DOHH2 (cell line): Measurements from ENCODE around the gene VPS51.

Experiments used
- H3F3A ChIP-seq: fragments of 200-600 bp; sonication (generic), shearing (Covaris generic); 2 replicates; pipeline ENCODE4 v1.6.0; 2016; ENCODE audit warnings: antibody characterized with exemption, mild to moderate bottlenecking; ENCODE audit not compliant: control insufficient read depth, insufficient read depth
- H3K27ac ChIP-seq: fragments of 200-600 bp; sonication (generic); 2 replicates; pipeline ENCODE4 v1.5.1; 2014; ENCODE audit warnings: low read depth, mild to moderate bottlenecking, low read length, moderate library complexity
- H3K27me3 ChIP-seq: fragments of 200-600 bp; sonication (generic); 2 replicates; pipeline ENCODE4 v1.6.1; 2014; ENCODE audit warnings: mild to moderate bottlenecking, low read length, mixed read lengths; ENCODE audit not compliant: control insufficient read depth
- H3K36me3 ChIP-seq: fragments of 200-600 bp; sonication (generic); 2 replicates; pipeline ENCODE4 v1.6.1; 2014; ENCODE audit warnings: mild to moderate bottlenecking, low read length, moderate library complexity, mixed read lengths; ENCODE audit not compliant: control insufficient read depth
- H3K4me1 ChIP-seq: fragments of 200-600 bp; sonication (generic); 2 replicates; pipeline ENCODE4 v1.6.1; 2014; ENCODE audit warnings: mild to moderate bottlenecking, low read length, mixed read lengths; ENCODE audit not compliant: control insufficient read depth
- H3K4me2 ChIP-seq: fragments of 200-600 bp; sonication (generic); 2 replicates; pipeline ENCODE4 v1.6.0; 2014; ENCODE audit warnings: mild to moderate bottlenecking, low read length, moderate library complexity
- H3K4me3 ChIP-seq: fragments of 200-600 bp; sonication (generic); 2 replicates; pipeline ENCODE4 v1.5.1; 2014; ENCODE audit warnings: mild to moderate bottlenecking, low read length, mixed read lengths
- H3K79me2 ChIP-seq: fragments of 200-600 bp; sonication (generic); 2 replicates; pipeline ENCODE4 v1.6.1; 2014; ENCODE audit warnings: mild to moderate bottlenecking, low read length, mixed read lengths; ENCODE audit not compliant: control insufficient read depth
- H3K9me2 ChIP-seq: fragments of 200-600 bp; sonication (generic); replicated peaks from 2 replicates; pipeline ENCODE4 v1.6.1; 2014; ENCODE audit warnings: mild to moderate bottlenecking, low read length, mixed read lengths; ENCODE audit not compliant: control insufficient read depth
- H3K9me3 ChIP-seq: fragments of 200-600 bp; sonication (generic); 2 replicates; pipeline ENCODE4 v1.6.1; 2014; ENCODE audit warnings: antibody characterized with exemption, low read length, mixed read lengths; ENCODE audit not compliant: control insufficient read depth, insufficient read depth
- H4K20me1 ChIP-seq: fragments of 200-600 bp; sonication (generic); 2 replicates; pipeline ENCODE4 v1.6.0; 2014; ENCODE audit warnings: low read depth, mild to moderate bottlenecking, antibody characterized with exemption, low read length, moderate library complexity; ENCODE audit not compliant: control insufficient read depth, insufficient read depth
- CTCF ChIP-seq: fragments of 200-600 bp; sonication (generic); IDR thresholded peaks from one replicate; pipeline ENCODE4 v1.5.1; 2014; ENCODE audit warnings: antibody characterized with exemption, mild to moderate bottlenecking, low read depth, low read length; ENCODE audit not compliant: poor library complexity, severe bottlenecking
- EZH2phosphoT487 ChIP-seq: fragments of 200-600 bp; sonication (generic); IDR thresholded peaks from 2 replicates; pipeline ENCODE4 v1.6.1; 2017; ENCODE audit warnings: borderline replicate concordance, mild to moderate bottlenecking, antibody characterized with exemption, low read length, moderate library complexity, mixed read lengths

VPS51 gene

GRCh38 chr11:65086809-65087208, 9.2 kb upstream of the VPS51 start:
- no peak overlapping the region for H3K4me3 ChIP-seq
- H3K27me3 ChIP-seq = no peaks in the 10 kb centered on the region
- no peak overlapping the region for H3K27ac ChIP-seq
- peaks cover 35% of the 10 kb centered on the region for H3K79me2 ChIP-seq
- no peaks in the 10 kb centered on the region for H3K9me2 ChIP-seq
- TF ChIP-seq CTCF (no peak), EZH2phosphoT487 (no peak)
- H3K4me2 ChIP-seq = no peak overlapping the region
- H3K36me3 ChIP-seq = peaks cover 46% of the 10 kb centered on the region
- H3K9me3 ChIP-seq = no peaks in the 10 kb centered on the region
- 0 out of 2 replicates have a peak, but pooled peaks cover 2% of the 10 kb centered on the region for H3F3A ChIP-seq
- H3K4me1 ChIP-seq = peaks cover 22% of the 10 kb centered on the region
- no peaks in the 10 kb centered on the region for H4K20me1 ChIP-seq

GRCh38 chr11:65087216-65087615, 8.8 kb upstream of the VPS51 start:
- no peak overlapping the region for H3K4me3 ChIP-seq
- peaks cover 17% of the 10 kb centered on the region for H3K4me1 ChIP-seq
- H3K36me3 ChIP-seq = peaks cover 42% of the 10 kb centered on the region
- no peaks in the 10 kb centered on the region for H3K27me3 ChIP-seq
- peaks cover 31% of the 10 kb centered on the region for H3K79me2 ChIP-seq
- no peak overlapping the region for H3K27ac ChIP-seq
- no peaks in the 10 kb centered on the region for H4K20me1 ChIP-seq
- H3K9me2 ChIP-seq = no peaks in the 10 kb centered on the region
- H3F3A ChIP-seq = peaks cover 6% of the 10 kb centered on the region; the same call in 1 of the 2 replicates
- H3K9me3 ChIP-seq = no peaks in the 10 kb centered on the region
- no peak overlapping the region for H3K4me2 ChIP-seq
- TF ChIP-seq EZH2phosphoT487 = no peak
- TF ChIP-seq CTCF = no peak

- H3K79me2 ChIP-seq = peaks cover 25% of the 10 kb centered on the region
- no peaks in the 10 kb centered on the region for H3K9me3 ChIP-seq
- H3K36me3 ChIP-seq = peaks cover 36% of the 10 kb centered on the region
- H3K4me3 ChIP-seq = no peak overlapping the region
- no peak overlapping the region for H3K27ac ChIP-seq
- no peaks in the 10 kb centered on the region for H3K27me3 ChIP-seq
- peaks cover 8% of the 10 kb centered on the region; the same call in 1 of the 2 replicates for H3F3A ChIP-seq
- H3K4me2 ChIP-seq = no peak overlapping the region
- peaks cover 17% of the 10 kb centered on the region for H3K4me1 ChIP-seq
- no peaks in the 10 kb centered on the region for H4K20me1 ChIP-seq
- TF ChIP-seq EZH2phosphoT487 = no peak
- TF ChIP-seq CTCF = no peak
- H3K9me2 ChIP-seq = no peaks in the 10 kb centered on the region
Measured at GRCh38 chr11:65087827-65088226, 8.2 kb upstream of the VPS51 start.
